ENCODE data around the gene NBEA. TPM values are rescaled to one million over a fixed set of nuclear protein-coding genes. Genes with fewer than 3 reads are reported as not detected.

The NBEA gene
- total and polyA plus RNA-seq, 3 experiments from 2014 or later: 0.14 to 0.24 (median 0.20) TPM

- CTCF ChIA-PET: no interaction called here
- H3K27ac ChIP-seq (ENCODE audit: low read depth, low read length): no peak overlapping the region
Observed at GRCh38 chr13:35496761-35497386, 554.8 kb downstream of the NBEA start.

GRCh38 chr13:35498231-35498630 is 556.2 kb downstream of the NBEA start:
- Histone ChIP-seq H3K4me3 (ENCODE audit: low read length) (no peak overlapping the region), H3K36me3 (ENCODE audit: insufficient read depth, low read length) (no peaks in the 10 kb centered on the region), H3K4me1 (ENCODE audit: insufficient read depth, low read length) (no peaks in the 10 kb centered on the region), H3K9me3 (ENCODE audit: low read length) (no peaks in the 10 kb centered on the region), H3K27me3 (ENCODE audit: insufficient read depth, low read length, poor library complexity, severe bottlenecking) (no peaks in the 10 kb centered on the region), H3K27ac (ENCODE audit: low read depth, low read length) (no peak overlapping the region)
- Mint-ChIP-seq H3K9me3 (peaks cover 2 to 11% (median 7%) of the 10 kb centered on the region in 5 donors), H3K27ac (no peak overlapping the region), H3K4me1 (no peaks in the 10 kb centered on the region), H3K4me3 (no peak overlapping the region), H3K27me3 (peaks cover 0 to 2% of the 10 kb centered on the region in 2 donors), H3K36me3 (no peaks in the 10 kb centered on the region)
- ChIA-PET POLR2A (no interaction called here), CTCF (no interaction called here)
- DNase-seq: no peak

More at GRCh38 chr13:35496761-35497386, 554.8 kb downstream of the NBEA start:
- H3K9me3 Mint-ChIP-seq: peaks cover 3 to 12% (median 7%) of the 10 kb centered on the region in 5 donors
- H3K27me3 Mint-ChIP-seq: peaks cover 0 to 2% of the 10 kb centered on the region in 2 donors
- H3K4me3 Mint-ChIP-seq: no peak overlapping the region
- Histone ChIP-seq H3K9me3 (ENCODE audit: low read length) (no peaks in the 10 kb centered on the region), H3K4me1 (ENCODE audit: insufficient read depth, low read length) (no peaks in the 10 kb centered on the region), H3K36me3 (ENCODE audit: insufficient read depth, low read length) (no peaks in the 10 kb centered on the region), H3K4me3 (ENCODE audit: low read length) (no peak overlapping the region), H3K27me3 (ENCODE audit: insufficient read depth, low read length, poor library complexity, severe bottlenecking) (no peaks in the 10 kb centered on the region)
- POLR2A ChIA-PET: no interaction called here
- peaks cover 0 to 7% (median 0%) of the 10 kb centered on the region in 3 donors for H3K36me3 Mint-ChIP-seq
- no peak for DNase-seq
- no peak overlapping the region for H3K27ac Mint-ChIP-seq
- H3K4me1 Mint-ChIP-seq: no peaks in the 10 kb centered on the region

- no peak for DNase-seq
- H3K4me3 ChIP-seq (ENCODE audit: low read length): no peak overlapping the region
- Mint-ChIP-seq H3K4me3 (no peak overlapping the region), H3K27ac (no peak overlapping the region), H3K9me3 (peaks cover 0 to 11% (median 5%) of the 10 kb centered on the region in 5 donors), H3K36me3 (no peaks in the 10 kb centered on the region), H3K4me1 (no peaks in the 10 kb centered on the region), H3K27me3 (peaks cover 0 to 2% of the 10 kb centered on the region in 2 donors)
- CTCF ChIA-PET: no interaction called here
- H3K4me1 ChIP-seq (ENCODE audit: insufficient read depth, low read length): no peaks in the 10 kb centered on the region
- POLR2A ChIA-PET: no interaction called here
- H3K36me3 ChIP-seq (ENCODE audit: insufficient read depth, low read length): no peaks in the 10 kb centered on the region
- H3K27me3 ChIP-seq (ENCODE audit: insufficient read depth, low read length, poor library complexity, severe bottlenecking): no peaks in the 10 kb centered on the region
- no peaks in the 10 kb centered on the region for H3K9me3 ChIP-seq (ENCODE audit: low read length)
- no peak overlapping the region for H3K27ac ChIP-seq (ENCODE audit: low read depth, low read length)
Observed at GRCh38 chr13:35499196-35499662, 557.2 kb downstream of the NBEA start.

DNA sequence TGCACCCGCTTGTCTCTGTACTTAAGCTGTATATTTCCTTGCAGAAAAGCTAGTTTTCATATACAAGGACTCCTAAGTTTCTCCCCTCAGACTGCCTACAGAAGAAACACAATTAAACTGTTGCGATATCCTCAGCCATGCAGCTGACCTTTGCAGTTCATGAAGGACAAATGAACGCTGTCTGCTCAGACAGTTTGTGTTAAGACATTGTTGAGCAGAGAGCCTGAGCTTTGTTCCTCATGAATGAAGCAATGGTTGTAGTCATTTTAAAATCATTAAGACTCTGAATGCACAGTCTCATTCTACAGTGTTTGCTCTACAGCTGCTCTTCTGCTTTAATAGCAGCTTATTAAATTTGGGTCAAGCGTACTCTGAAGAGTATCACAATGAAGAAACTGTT is 557.6 kb downstream of the NBEA start:
- H3K36me3 Mint-ChIP-seq: no peaks in the 10 kb centered on the region
- peaks cover 0 to 2% of the 10 kb centered on the region in 2 donors for H3K27me3 Mint-ChIP-seq
- no peak for DNase-seq
- H3K27ac Mint-ChIP-seq: no peak overlapping the region
- Histone ChIP-seq H3K27me3 (ENCODE audit: insufficient read depth, low read length, poor library complexity, severe bottlenecking) (no peaks in the 10 kb centered on the region), H3K36me3 (ENCODE audit: insufficient read depth, low read length) (no peaks in the 10 kb centered on the region), H3K27ac (ENCODE audit: low read depth, low read length) (no peak overlapping the region), H3K9me3 (ENCODE audit: low read length) (no peaks in the 10 kb centered on the region), H3K4me3 (ENCODE audit: low read length) (no peak overlapping the region), H3K4me1 (ENCODE audit: insufficient read depth, low read length) (no peaks in the 10 kb centered on the region)
- H3K4me3 Mint-ChIP-seq: no peak overlapping the region
- CTCF ChIA-PET: no interaction called here
- peaks cover 0 to 10% (median 2%) of the 10 kb centered on the region in 5 donors for H3K9me3 Mint-ChIP-seq
- POLR2A ChIA-PET: no interaction called here
- no peaks in the 10 kb centered on the region for H3K4me1 Mint-ChIP-seq

DNA sequence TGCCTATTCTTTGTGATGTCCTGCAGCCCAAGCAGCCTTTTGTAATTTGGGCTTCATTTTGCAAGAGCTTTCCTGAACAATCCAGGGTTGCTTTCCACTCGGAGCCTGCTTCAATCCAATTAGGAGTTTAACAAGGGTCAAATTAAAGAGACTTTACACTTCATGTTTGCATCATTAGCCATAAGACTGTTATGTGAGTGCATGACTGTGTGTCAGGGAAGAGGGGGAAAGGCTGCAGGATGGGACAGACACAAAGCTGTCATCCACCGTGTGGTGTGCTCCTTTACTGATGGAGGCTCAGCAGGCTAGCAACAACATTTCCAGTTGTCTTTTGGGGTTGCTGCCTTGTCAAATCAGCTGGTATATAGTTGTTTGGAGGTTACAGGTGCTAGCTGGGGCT is 558.1 kb downstream of the NBEA start:
- peaks cover 0 to 2% of the 10 kb centered on the region in 2 donors for H3K27me3 Mint-ChIP-seq
- peaks cover 0 to 10% (median under 1%) of the 10 kb centered on the region in 5 donors for H3K9me3 Mint-ChIP-seq
- CTCF ChIA-PET: no interaction called here
- Histone ChIP-seq H3K4me3 (ENCODE audit: low read length) (no peak overlapping the region), H3K27me3 (ENCODE audit: insufficient read depth, low read length, poor library complexity, severe bottlenecking) (no peaks in the 10 kb centered on the region), H3K27ac (ENCODE audit: low read depth, low read length) (no peak overlapping the region), H3K36me3 (ENCODE audit: insufficient read depth, low read length) (no peaks in the 10 kb centered on the region), H3K4me1 (ENCODE audit: insufficient read depth, low read length) (no peaks in the 10 kb centered on the region), H3K9me3 (ENCODE audit: low read length) (no peaks in the 10 kb centered on the region)
- H3K4me3 Mint-ChIP-seq: no peak overlapping the region
- H3K4me1 Mint-ChIP-seq: no peaks in the 10 kb centered on the region
- POLR2A ChIA-PET: no interaction called here
- no peaks in the 10 kb centered on the region for H3K36me3 Mint-ChIP-seq
- no peak for DNase-seq
- no peak overlapping the region for H3K27ac Mint-ChIP-seq

- Mint-ChIP-seq H3K4me3 (peak overlapping the region in 1 of 7 donors; percentile 57), H3K9me3 (peaks cover 0 to 4% (median 2%) of the 10 kb centered on the region in 5 donors), H3K36me3 (no peaks in the 10 kb centered on the region), H3K4me1 (no peaks in the 10 kb centered on the region), H3K27ac (no peak overlapping the region), H3K27me3 (peaks cover 0 to 2% of the 10 kb centered on the region in 2 donors)
- Histone ChIP-seq H3K4me1 (ENCODE audit: insufficient read depth, low read length) (no peaks in the 10 kb centered on the region), H3K9me3 (ENCODE audit: low read length) (no peaks in the 10 kb centered on the region), H3K36me3 (ENCODE audit: insufficient read depth, low read length) (no peaks in the 10 kb centered on the region), H3K4me3 (ENCODE audit: low read length) (no peak overlapping the region), H3K27me3 (ENCODE audit: insufficient read depth, low read length, poor library complexity, severe bottlenecking) (no peaks in the 10 kb centered on the region), H3K27ac (ENCODE audit: low read depth, low read length) (no peak overlapping the region)
- DNase-seq: no peak
- ChIA-PET CTCF (no interaction called here), POLR2A (no interaction called here)
Observed at GRCh38 chr13:35501661-35502235, 559.7 kb downstream of the NBEA start.

GRCh38 chr13:35502456-35502855 is 560.4 kb downstream of the NBEA start:
- H3K4me1 ChIP-seq (ENCODE audit: insufficient read depth, low read length): no peaks in the 10 kb centered on the region
- no peaks in the 10 kb centered on the region for H3K36me3 Mint-ChIP-seq
- no peaks in the 10 kb centered on the region for H3K36me3 ChIP-seq (ENCODE audit: insufficient read depth, low read length)
- no peak overlapping the region for H3K4me3 ChIP-seq (ENCODE audit: low read length)
- H3K27me3 Mint-ChIP-seq: peaks cover 0 to 2% of the 10 kb centered on the region in 2 donors
- no peak overlapping the region for H3K27ac ChIP-seq (ENCODE audit: low read depth, low read length)
- H3K9me3 ChIP-seq (ENCODE audit: low read length): no peaks in the 10 kb centered on the region
- ChIA-PET CTCF (no interaction called here), POLR2A (no interaction called here)
- H3K27ac Mint-ChIP-seq: no peak overlapping the region
- no peaks in the 10 kb centered on the region for H3K27me3 ChIP-seq (ENCODE audit: insufficient read depth, low read length, poor library complexity, severe bottlenecking)
- H3K9me3 Mint-ChIP-seq: peaks cover 0 to 4% (median 2%) of the 10 kb centered on the region in 5 donors
- H3K4me1 Mint-ChIP-seq: no peaks in the 10 kb centered on the region
- no peak for DNase-seq
- no peak overlapping the region for H3K4me3 Mint-ChIP-seq

DNA sequence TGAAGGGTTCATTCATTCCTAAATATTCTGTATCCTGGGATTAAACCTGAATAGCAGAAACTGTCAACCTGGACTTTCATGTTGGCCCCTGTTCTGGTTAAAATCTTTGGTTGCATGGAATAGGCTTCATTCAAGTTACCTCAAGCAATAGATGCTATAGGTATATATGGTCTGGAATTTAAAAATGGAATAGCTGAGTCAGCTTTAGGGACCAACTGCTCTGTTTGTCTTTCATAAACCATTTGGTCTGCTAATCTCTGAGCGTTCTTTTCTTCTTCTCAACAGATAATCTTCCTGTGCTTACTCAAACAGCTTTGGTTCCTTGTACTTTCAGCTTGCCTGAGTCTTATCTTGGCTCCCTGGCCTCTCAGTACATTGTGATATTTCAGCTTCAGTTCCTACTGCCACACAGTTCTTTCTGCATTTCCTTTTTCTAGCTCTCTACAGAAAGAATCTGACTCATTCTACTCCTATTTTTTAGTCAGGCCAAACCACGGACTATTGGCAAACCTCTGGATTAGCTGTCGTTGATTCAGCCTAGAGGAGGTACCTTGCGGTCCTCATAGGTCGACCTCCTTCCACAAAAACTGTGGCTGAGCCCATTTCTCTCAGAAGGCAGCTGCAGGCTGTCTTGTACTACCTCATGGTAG is 570.3 kb downstream of the NBEA start:
- Histone ChIP-seq H3K4me1 (ENCODE audit: insufficient read depth, low read length) (no peaks in the 10 kb centered on the region), H3K36me3 (ENCODE audit: insufficient read depth, low read length) (no peaks in the 10 kb centered on the region), H3K27me3 (ENCODE audit: insufficient read depth, low read length, poor library complexity, severe bottlenecking) (no peaks in the 10 kb centered on the region), H3K27ac (ENCODE audit: low read depth, low read length) (no peak overlapping the region), H3K9me3 (ENCODE audit: low read length) (no peaks in the 10 kb centered on the region), H3K4me3 (ENCODE audit: low read length) (no peak overlapping the region)
- CTCF ChIA-PET: no interaction called here
- no peak for DNase-seq
- POLR2A ChIA-PET: no interaction called here
- no peaks in the 10 kb centered on the region for H3K4me1 Mint-ChIP-seq
- peaks cover 0 to 11% (median 3%) of the 10 kb centered on the region in 5 donors for H3K9me3 Mint-ChIP-seq
- H3K4me3 Mint-ChIP-seq: no peak overlapping the region
- H3K27me3 Mint-ChIP-seq: no peaks in the 10 kb centered on the region
- no peak overlapping the region for H3K27ac Mint-ChIP-seq
- H3K36me3 Mint-ChIP-seq: peaks cover 0 to 4% (median 0%) of the 10 kb centered on the region in 3 donors

All from CD8-positive, alpha-beta memory T cell (primary cell).